GM10266 (cell line): ENCODE data around the gene IQCC.

Experiments used
- DNase-seq: peaks from one replicate; pipeline ENCODE4 v3.0.0; 2012; ENCODE audit errors: extremely low spot score
- TF ChIP-seq, protein P1 (sequence below): IDR thresholded peaks from 2 replicates; pipeline ENCODE4 v1.5.1; 2012; ENCODE audit warnings: mild to moderate bottlenecking, low read depth; ENCODE audit not compliant: control insufficient read depth, insufficient read depth; ENCODE audit errors: missing control alignments

IQCC gene

DNA sequence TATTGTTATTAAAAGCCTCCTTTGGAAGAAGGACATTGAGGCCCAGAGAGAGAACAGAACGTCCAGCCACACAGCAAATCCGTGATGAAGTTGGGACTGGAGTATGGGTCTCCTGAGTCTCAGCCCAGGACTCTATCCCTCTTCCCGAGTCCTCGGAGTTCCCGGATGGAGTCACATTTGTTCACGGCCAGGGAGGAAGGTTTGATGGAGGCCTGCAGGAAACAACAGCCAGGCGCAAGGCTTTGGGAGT is 26.4 kb upstream of the IQCC start:
- TF ChIP-seq, protein P1, sequence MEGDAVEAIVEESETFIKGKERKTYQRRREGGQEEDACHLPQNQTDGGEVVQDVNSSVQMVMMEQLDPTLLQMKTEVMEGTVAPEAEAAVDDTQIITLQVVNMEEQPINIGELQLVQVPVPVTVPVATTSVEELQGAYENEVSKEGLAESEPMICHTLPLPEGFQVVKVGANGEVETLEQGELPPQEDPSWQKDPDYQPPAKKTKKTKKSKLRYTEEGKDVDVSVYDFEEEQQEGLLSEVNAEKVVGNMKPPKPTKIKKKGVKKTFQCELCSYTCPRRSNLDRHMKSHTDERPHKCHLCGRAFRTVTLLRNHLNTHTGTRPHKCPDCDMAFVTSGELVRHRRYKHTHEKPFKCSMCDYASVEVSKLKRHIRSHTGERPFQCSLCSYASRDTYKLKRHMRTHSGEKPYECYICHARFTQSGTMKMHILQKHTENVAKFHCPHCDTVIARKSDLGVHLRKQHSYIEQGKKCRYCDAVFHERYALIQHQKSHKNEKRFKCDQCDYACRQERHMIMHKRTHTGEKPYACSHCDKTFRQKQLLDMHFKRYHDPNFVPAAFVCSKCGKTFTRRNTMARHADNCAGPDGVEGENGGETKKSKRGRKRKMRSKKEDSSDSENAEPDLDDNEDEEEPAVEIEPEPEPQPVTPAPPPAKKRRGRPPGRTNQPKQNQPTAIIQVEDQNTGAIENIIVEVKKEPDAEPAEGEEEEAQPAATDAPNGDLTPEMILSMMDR, result no peak

DNA sequence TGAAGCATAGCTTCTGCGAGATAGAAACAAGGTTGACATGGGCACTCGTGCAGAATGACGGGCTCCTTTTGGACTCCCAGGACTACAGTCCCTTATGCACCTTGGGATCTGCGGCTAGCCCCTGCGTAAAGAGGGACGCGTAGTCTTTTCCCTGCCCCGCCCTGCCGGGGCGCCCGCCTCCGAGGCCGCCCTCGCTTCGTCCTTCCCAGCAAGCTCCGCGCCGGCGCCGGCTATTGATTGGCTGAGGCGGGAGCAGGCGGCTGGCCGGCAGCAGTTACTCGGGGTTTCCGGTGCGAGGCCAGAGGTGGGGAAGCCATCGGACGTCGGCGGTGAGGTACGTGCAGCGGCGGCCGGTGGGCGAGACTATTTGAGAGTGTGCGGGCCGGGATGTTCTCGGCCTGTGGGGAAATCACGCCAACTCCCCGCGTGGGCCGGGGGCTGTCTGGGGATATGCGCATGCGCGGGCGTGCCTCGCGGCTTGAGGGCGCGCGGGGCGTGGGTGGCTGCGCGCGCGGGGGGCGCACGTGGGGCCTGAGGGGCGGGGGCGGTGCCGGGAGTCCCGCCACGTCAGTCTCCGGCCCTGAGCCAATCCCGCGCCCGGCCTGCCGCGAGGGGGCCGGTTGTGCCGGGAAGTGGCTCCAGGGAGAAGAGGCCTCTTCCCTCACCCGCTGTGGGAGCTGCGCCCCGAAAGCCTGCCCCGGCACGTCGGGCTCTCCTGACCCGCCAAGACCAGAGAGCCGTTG is 25.9 kb upstream of the IQCC start, which contains the start of gene TXLNA:
Gene TXLNA, plus strand, starts transcription at position 233 of the 743 bp plus-strand sequence. CDS start 671 bp downstream, outside the sequence.
- TF ChIP-seq, protein P1, result no peak
- peak; percentile 97 for DNase-seq

More for the DNA sequence above, 26.4 kb upstream of the IQCC start:
- no peak for DNase-seq

DNA sequence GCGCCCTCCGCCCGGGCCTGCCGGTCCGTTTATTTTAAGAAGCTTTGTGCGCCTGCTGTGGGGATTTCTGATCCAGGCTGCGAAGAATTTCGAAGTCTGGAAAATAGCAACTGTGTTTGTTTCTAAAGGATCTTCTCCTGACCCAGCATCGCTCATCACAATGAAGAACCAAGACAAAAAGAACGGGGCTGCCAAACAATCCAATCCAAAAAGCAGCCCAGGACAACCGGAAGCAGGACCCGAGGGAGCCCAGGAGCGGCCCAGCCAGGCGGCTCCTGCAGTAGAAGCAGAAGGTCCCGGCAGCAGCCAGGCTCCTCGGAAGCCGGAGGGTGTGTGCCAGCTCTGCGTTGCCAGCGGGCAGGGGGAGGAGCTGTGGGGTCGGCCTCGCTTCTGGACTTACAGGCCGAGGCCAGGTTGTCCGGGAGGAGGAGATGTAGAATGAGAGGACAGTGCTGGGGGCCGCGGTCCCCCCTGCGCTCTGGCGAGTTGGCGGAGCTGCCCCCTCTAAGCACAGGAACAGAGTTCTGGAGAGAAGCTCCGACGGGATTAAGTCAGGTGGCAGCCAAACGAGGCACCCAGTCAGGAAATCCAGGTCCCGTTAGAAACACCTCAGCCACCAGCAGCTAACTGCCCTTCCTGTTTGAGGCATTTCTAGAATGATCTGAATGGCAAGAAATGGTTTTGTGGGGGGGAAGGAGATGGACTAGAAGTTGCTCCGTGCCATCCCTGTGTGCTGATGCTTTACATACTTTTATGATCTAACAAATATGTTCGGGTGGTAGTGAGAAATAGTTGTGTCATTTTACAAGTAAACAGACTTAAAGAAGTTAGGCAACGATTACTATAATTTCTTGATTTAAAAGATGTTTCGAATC is 25.0 kb upstream of the IQCC start:
- DNase-seq, result peak; percentile 41
- TF ChIP-seq, protein P1, result no peak

DNA sequence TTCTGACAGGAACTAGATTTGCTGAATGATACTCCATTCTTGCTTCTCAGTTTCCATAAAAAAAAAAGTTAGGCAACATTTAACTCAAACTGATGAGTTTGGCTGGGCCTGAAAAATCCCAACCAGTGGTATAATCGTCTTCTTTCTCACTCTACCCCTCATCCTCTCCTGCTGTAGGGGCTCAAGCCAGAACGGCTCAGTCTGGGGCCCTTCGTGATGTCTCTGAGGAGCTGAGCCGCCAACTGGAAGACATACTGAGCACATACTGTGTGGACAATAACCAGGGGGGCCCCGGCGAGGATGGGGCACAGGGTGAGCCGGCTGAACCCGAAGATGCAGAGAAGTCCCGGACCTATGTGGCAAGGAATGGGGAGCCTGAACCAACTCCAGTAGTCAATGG is 24.4 kb upstream of the IQCC start:
- no peak for DNase-seq
- TF ChIP-seq, protein P1, result no peak

DNA sequence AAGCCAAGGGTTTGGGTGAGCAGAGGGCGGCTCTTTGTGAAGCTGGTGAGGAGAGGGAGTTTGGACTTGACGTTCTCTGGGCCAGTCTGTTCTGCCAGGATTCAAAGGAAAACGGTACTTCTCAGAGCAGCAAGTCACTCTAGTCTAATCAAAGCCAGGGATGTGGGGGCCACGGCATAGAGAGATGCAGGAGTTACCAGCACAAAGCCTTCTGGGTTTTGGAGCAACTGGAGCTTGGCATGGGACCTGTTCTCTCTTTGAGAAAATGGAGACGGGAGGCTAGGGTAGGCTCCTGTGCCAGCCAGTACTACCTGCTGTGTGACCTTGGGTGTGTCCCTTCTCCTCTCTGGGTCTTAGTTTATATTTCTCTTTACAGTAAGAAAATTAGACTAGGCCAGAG is 23.9 kb upstream of the IQCC start:
- no peak for DNase-seq
- TF ChIP-seq, protein P1, result no peak

DNA sequence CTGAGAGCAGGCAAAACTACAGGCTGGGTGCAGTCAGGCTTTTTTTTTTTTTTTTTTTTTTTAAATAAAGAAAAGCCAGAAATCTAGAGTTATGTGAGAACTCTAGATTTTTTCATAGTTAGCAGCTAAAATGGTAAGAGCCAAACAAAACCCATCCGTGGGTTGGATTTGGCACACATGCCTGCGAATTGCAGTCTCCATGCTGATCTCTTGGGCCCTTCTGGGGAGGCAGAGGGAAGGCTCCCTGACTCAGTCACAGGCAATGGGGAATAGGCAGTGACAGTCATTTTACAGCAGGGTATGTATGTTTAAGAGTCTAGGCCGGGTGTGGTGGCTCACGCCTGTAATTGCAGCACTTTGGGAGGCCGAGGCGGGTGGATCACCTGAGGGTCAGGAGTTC is 23.4 kb upstream of the IQCC start:
- DNase-seq, result no peak
- TF ChIP-seq, protein P1, result no peak

DNA sequence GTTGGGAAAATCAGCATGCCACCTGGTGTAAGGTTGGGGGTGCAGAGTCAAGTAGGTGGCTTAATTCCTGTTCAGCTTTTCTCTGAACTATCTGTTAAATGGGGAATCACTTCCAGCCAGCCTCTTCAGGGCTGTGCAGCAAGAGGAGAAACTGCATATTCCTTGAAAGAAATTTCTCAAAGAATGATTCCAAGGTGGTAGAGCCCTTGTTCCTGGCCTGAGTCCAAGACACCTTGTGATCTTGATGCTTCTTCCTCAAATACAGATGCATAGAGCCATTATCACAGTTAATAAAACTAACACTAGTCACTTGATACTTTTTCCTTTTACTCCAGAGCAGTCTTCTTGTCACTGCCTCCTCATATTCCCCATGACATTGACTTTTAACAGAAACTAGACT is 20.8 kb upstream of the IQCC start:
- DNase-seq, result no peak
- TF ChIP-seq, protein P1, result no peak
